ENCODE data around the gene NRGN.

NRGN gene

DNA sequence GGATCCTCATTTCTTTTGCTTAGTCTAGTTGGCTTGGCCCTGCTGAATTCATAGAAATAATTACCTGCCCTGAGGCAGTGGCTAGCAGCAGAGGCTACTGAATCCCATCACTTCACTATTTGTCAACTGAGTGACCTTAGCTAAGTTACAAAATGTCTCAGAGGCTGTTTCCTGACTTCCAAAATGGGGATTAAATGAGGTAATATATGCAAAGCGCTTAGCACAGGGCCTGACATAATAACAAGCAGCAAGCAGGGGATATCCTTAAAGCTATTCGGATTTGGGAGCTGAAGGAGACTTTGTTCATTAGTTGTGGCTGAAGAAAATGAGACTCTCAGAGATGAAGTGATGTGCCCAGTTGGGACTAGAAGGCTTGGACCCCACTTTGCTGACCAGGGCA lies 2.8 kb downstream of the NRGN start:
- no peak for DNase-seq

DNA sequence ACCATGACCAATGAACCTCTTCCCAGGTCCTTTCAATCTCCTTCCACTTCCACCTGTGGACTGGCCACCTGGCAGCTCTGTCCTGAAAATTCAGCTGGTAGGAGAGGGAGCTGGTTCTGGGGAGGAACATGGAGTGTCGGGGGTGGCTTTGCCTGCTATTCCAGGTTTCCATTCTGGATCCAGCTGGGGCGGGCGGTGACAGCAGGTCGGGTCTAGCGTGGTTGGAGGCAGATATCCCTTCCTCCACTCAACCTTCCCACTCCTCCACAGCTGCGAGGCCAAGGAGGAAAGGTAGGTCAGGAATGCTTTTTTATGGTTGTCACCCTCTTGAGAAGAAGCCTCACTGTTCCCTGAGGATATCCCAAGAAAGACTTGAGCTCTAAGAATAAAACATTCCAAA lies 3.3 kb downstream of the NRGN start:
- DNase-seq, result no peak

DNA sequence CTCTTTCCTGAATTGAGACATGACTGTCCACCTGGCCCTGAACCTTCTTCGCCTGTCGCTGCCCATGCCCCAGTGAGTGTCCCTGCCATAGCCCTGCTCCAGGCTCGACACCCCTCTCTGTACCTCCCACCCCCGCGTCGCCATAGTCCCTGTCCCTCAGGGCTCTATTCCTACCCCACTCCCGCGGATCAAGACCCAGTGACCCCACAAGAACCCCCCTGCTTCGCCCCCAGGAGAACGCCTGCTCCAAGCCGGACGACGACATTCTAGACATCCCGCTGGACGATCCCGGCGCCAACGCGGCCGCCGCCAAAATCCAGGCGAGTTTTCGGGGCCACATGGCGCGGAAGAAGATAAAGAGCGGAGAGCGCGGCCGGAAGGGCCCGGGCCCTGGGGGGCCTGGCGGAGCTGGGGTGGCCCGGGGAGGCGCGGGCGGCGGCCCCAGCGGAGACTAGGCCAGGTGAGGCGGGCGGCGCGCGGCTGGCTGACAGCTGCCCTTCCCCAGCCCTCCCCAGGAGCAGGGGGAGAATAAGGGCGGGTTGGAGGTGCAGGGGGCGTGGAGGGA lies 5.6 kb downstream of the NRGN start:
- no peak for DNase-seq

DNA sequence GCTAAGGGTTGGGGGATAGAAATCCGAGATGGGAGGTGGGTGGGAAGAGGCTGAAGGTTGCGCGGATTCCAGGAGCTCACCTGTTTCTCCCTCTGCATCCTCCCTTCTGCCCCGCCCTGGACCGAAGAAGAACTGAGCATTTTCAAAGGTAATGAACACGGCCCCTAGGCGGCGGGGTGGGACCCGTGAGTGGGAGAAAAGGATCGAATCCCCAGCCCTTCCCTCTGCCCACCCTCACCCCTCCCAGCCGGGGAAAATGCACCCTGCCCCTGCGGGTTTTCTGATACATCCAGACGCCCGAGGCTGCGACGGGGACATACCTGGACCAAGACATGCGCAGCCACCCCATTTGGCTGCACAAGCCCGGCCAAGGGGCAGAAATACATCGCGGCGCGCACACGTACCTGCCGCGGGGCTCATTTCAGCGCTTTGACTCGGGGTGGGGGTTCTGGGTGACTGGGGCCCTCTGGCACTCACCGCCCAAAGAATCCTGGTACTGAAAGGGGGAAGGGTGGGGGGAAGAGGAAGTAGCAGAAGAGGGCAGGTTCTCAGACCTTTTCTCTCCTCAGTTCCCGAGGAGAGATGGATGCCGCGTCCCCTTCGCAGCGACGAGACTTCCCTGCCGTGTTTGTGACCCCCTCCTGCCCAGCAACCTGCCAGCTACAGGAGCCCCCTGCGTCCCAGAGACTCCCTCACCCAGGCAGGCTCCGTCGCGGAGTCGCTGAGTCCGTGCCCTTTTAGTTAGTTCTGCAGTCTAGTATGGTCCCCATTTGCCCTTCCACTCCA lies 6.3 kb downstream of the NRGN start:
- DNase-seq, result peak in 1 of 2 experiments; percentile 34

DNA sequence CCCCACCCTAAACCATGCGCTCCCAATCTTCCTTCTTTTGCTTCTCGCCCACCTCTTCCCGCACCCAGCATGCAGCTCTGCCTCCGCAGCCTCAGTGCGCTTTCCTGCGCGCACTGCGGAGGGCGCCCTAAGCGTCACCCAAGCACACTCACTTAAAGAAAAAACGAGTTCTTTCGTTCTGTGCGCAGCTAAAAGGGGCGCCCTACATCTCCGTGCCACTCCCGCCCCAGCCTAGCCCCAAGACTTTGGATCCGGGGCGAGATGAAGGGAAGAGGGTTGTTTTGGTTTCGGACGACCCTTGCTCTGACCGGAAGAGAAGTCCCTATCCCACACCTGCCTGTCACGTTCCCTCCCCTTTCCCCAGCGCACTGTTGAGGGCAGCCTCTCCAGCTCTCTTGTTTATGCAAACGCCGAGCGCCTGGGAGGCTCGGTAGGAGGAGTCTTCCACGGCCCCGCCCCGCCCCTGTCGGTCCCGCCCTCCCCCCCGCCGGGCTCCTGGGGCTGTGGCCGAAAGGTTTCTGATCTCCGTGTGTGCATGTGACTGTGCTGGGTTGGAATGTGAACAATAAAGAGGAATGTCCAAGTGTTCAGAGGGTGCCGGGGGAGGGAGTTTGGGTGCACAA lies 7.0 kb downstream of the NRGN start:
- DNase-seq, result peak; percentile 76 to 77

DNA sequence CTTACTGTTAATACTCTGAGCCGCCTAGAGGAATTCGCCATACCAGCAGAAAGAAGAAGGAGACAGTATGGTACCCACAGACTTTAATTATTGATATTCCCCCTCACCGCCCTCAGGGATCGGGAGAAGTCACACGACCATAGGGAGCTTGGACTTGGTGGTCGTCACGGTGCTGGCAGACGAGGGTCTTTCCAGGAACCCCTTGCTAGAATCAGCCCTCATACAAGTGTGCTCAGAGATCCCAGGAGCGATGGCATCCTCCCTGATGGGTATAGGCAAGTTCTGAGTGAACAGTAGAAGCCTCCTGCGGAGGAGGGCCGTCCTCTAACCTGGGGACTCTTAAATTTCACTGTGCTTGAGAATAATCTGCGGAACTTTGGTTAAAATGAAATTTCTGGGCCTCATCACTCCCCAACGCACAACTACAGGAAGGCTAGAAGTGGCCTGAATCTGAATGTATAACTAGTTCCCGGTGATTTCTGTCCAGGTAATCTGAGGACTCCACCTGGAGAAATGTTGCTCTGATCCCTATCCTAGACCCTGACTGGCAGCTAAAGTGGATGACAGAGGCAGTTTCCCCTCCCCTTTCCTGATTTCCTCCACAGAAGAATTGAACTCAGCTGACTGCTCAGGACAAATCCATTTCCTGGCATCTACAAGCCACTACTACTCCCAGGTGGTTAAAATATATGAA lies 7.8 kb downstream of the NRGN start:
- no peak for DNase-seq

DNA sequence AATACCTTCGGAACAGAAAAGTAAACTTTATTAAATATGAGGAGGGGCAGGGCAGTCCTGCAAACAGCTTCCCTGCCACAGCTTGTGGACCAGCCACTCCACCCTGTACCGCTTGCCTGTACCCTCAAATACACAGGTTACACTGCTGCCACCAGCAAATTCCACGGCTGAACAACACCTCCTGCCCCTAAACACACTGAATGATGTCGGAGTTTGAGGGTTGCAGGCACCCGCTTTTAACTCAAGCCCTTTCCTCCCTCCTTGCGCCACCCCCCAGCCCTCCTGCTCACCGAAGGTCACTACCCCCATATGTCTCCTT lies 8.3 kb downstream of the NRGN start:
- DNase-seq, result no peak

DNA sequence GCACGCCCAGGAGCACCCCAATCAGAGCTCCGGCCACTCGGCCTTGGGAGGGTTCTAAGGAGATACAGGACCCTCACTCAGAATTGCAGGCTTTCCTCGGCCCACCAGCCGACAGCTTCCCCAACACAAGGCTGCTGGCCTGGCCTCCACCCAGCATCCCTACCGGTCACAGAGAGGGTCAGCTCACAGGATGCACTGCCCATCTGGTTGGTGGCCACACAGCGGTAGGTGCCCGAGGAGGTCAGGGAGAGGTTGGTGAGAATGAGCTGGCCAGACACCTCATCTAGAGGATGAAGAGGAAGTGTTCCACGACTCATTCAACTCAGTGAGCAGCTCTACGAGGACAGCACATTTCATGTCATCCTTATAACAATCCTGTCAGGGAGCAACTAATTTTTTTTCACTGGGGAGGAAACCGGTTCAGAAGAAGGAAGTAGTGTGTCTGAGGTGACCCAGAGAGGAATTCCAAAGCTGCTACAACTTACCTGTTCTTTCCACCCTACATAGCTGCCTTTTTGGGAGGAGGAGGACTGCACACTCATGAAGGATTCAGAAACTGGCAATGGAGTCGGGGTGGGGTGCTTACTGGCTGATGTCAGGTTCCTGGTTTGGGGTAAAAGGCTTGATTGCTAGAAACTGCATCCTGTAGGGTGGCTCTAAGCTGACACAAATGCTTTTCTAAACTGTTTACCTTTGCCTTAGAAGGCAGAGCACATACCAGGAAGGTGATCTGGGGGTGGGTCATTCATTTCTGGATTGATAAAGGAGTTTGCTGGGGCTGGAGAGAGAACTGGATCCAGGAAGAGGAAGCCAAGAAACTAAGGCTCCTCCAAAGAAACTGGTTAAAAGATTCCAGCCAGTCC lies 9.0 kb downstream of the NRGN start:
- no peak for DNase-seq

DNA sequence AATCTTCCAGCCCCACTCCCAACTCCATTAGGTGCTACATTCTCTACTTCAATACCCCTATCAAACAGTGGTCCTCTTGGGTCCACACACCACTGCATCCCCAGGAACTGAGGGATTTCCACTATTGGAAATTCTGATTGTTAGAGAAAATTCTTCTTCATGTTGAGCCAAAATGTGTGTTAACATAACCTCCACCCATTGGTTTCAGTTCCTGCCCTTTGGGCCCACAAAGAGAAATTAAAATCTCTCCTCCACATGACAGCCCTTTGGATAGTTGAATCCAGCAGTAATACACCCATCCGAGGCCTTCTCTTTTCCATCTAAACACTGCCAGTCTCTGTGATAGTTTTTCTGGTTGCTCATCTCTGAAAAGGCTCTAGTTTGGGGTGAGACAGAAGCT lies 10.2 kb downstream of the NRGN start:
- DNase-seq, result no peak

DNA sequence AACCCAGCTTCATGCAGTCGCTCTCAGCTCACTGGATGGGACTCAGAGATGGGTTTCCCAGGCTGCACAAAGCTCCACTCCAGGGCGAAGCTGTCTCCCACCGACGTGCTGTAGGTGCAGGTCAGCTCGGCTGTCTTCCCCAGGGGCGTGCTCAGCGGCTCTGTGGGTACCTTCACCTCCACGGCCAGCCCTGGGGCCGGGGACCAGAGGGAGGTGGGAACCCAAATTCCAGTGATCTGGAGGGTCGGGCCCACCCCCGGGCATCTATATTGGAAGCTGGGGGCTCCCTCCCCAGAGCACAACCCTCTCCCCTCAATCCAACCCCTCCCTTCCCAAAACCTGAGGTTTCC lies 11.6 kb downstream of the NRGN start:
- no peak for DNase-seq

DNA sequence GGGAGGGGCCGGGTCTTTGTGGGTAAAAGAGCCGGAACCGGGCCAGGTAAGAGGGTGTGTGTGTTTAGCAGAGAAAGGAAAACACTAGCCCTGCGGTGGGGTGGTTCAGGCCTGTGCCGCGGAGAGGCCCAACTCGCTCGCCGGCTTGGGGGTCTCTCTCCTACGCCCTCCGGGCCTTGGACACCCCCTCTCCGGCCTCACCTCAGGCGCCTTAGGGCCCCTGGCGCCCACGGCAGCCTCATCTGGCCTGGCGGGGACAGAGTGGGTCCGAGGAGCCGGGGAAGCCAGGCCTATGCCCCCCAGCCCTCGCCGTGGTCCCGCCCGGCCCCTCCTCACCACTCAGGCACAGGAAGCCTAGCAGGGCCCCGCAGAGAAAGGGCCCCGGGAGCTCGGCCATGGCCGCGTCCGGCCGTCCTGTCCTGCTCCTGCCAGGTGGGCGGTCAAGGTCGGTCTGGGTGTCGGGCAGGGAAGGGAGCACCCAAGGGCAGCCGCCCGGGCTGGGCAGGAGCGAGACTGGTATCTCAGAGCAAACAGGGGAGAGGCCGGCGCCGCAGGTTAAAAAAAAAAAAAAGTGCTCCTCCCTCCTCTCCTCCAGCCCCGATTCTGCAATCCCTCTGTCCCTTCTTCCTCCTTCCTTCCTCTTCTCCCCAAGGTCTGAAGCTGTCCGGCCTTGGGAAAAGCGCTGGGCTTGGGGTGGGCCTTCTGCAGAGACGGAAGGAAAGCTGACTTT lies 12.2 kb downstream of the NRGN start, which contains the start of gene VSIG2:
VSIG2 (minus strand) TSS at position 515 of the 730 bp plus-strand sequence; CDS start at position 397, 118 bp downstream.
- no peak for DNase-seq

DNA sequence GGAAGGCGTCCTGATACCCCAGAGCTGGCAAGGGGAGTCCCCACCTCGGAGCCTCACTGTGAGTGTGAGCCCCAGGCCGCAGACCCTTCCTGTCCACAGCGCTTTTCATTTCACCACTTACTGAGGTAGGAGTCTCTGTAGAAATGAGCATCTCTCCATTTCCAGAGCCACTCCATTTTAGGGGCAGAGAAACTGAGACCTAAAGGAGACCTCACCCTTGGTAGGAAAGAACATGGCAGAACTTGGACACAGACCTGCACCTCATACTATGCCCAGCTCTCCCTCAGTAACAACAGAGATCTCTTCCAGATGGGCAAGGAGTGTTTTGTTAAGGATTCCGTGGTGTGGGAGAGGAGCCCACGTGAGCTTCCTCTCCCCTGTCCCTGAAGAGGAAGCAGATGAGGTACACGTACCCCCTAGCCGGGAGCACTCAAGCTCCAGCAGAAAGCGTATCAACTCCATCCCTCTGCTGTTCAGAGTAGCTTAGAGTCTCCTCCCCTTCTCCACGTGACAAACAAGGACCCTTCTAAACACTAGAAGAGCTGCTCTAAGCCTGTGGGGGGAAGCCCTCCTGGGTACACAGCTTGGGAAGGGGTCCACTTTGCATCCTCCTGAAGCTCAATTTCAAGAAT lies 12.8 kb downstream of the NRGN start:
- DNase-seq, result no peak

DNA sequence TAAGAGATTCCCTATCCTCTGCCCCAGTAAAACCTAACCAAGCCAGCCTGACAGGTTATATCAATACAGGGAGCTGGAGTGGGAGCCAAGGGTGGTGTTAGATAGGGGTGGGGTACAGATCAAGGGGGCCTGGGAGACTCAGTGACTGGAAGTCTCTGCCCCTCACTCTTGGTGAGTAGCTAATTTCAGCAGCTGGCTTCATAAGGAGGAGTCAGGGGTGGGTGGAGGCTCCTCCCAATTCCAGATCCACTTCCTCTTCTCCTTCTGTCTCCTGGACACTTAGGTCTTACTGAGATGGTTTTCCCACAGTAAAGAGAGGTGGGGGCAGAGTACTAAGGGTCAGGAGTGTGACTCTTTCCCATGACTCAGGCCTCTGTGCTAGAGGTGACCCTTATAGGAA lies 13.5 kb downstream of the NRGN start:
- DNase-seq, result no peak

DNA sequence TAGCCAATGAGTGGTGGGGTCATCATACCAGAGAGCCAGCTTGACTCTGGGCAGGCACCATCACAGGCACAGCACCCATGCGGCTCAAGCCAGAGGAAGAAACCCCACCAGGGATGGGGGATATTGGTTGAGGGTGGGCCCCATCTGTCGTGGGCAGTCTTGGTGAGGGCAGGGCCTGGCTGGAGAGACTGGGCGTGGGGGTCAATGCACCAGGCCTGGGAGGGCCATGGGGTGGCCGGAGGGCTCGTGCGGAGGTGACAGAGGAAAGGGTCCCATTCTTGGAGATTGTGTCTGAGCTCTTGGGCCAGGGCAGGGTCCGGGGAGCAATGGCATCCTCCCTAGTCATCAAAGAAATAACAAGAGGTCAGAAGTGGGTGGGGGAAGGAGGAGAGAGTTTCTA lies 13.9 kb downstream of the NRGN start:
- DNase-seq, result no peak

DNA sequence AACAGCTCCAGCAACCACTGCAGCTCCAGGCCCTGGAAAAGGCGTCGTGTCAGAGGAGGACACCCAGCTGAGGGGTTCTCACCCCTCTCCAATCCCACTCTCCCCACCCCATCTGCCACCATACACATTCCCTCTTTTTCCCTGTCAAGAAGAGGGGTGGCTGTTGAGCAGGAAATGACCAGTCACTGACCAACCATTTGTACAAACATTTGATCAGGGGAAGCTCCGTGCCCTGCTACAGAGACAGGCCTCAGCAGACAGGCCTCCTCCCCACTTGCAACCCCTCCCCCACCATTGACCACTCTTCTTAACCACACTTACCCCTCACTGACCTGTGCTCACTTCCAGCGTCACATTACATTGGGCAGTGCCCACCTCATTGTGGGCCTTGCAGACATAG lies 14.6 kb downstream of the NRGN start:
- DNase-seq, result no peak

DNA sequence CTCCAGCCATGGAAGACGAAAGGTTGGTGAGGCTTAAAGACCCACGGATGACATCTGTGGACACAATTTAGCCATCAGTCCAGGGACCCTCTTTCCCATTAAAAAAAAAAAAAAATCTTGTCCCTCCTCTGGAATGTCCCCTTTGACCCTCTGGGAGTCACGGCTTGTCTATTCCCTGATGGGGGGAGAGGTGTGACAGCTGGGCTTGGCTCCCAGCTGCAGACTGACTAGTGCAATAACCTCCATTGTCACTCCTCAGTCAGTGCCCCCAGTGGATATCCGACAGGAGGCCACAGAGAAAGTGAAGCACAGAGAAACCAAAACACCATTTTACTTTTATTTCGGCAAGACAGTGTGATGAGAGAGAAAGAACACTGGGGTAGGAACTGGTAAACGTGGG lies 15.0 kb downstream of the NRGN start:
- DNase-seq, result no peak

DNA sequence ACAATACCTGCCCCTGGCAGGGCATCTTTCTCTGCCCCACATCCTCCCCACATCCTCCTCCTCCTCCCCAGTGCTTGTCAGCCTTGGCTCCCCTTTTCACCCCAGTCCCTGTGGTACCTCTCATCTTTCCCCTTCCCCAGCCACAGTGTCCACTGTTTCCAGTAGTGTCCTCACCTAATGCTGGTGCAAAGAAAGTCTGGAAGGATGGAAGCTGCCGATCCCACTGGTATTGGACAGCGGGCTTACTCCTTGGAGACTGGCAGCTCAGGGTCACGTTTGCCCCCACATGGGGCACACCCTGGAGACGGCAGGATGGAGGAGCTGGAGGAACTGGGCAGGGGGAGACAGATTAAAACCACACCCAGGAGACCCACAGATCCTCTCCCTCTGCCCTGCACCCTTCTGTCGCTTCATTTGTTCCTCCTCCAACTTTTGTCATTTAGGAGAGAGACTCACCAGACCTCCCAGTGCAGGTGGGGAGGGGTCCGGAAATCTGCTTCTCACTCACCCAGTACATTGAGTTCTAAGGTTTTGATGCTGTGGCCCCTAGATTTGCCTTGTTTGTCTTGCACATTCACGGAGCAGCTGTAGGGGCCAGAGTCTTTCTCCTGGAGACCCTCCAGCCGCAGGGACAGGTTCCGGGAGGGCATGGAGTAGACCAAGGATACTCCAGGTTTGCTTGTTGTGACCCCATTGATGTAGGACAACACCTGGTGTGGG lies 16.5 kb downstream of the NRGN start:
- DNase-seq, result no peak

DNA sequence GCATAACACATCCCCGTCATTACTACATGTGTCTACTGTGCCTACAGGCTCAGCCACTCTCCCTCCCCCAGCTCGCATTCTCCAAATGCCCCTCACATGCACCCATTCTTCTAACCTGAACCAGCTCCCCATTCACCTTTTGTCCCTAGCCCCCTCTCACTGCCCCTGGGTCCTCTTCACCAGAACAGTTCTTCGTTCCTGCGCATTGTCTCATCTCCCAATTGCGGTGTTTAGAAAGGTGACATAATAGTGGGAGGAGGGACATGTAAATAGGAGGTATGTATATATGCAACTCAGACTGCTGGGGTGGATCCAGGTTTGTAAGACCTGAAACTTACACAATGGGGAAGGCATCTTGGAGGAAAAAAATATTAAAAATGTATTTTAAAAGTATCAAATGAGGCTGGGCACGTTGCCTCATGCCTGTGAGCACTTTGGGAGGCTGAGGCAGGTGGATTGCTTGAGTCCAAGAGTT lies 17.0 kb downstream of the NRGN start:
- no peak for DNase-seq

DNA sequence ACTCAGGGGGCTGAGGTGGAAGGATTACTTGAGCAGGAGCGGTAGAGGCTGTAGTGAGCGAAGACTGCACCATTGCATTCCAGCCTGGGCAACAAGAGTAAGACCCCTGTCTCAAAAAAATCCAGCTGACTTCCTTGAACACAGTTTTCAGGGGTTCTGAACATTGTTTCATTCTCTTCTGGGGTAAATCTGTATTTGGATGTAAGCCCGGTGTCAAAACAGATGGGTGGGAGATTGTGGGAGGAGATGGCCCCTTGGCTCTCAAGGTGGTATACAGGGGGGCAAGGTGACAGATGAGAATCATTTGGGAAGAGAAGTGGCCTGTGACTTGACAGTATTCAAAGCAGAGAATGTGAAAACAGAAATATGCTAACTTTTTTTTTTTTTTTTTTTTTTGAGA lies 17.6 kb downstream of the NRGN start:
- DNase-seq, result no peak

DNA sequence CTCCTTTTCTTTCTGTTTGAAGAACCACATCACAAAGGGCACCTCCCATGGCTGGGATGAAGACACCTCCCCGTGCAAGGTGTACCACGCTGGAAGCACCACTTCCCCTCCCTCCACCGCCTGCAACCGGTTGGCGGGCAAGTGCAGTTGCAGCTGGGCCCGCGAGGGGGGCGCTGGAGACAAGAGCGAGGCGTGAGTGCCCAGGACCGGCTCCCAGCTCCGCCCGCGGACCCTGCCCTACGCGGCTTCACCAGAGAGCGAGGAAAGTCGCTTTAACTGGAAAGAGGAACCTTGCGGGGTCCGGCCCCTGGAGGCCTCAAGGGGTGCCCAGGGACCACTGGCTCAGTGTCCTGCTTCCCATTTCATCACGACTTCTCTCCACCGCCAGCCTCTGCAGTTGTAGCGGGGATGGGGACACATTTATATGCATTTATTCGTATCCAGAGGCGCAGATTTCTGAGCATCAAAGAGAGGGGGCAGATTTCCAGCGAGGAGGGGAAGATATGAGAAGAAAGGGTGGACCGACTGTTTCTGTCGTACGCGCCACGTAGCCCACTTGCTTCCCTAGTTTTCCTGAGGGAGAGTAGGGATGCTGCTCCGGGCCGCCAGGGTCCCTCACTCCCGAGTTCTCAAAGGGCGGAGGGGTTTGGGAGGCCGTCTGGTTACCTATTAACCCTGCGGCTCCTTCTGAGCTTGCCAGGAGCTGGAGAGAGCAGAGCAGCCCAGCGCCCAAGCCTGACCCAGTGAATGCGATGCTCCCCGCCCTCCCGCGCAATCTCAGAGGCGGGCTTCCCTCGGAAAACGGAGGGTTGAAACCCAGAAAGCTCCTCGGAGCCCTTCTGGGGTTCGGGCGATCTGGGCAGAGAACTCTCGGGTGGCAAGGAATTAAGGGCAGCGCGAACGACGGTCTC lies 18.9 kb downstream of the NRGN start:
- DNase-seq, result peak; percentile 27 to 37

Measured in SHP77 (cell line).